Neural cell (in vitro differentiated cells): ENCODE data around the gene SLC7A14.

ENCODE experiments used
- EP300 ChIP-seq: fragments of 450-650 bp; conservative IDR thresholded peaks from 2 replicates; pipeline ENCODE4 v1.6.1; 2014; ENCODE audit warnings: antibody characterized with exemption, mild to moderate bottlenecking, moderate library complexity; ENCODE audit not compliant: poor library complexity, severe bottlenecking
- EZH2 ChIP-seq: fragments of 200-600, 300-800 bp; shearing (Covaris generic), sonication (generic); IDR thresholded peaks from 2 replicates; pipeline ENCODE4 v1.6.1; 2014; ENCODE audit warnings: antibody characterized with exemption, low read length, borderline replicate concordance, mild to moderate bottlenecking; ENCODE audit not compliant: insufficient read depth, poor library complexity, severe bottlenecking
- MXI1 ChIP-seq: fragments of 450-650 bp; conservative IDR thresholded peaks from 2 replicates; pipeline ENCODE4 v1.6.1; 2014; ENCODE audit warnings: antibody characterized with exemption, mild to moderate bottlenecking; ENCODE audit not compliant: poor library complexity, severe bottlenecking
- POLR2AphosphoS5 ChIP-seq: IDR thresholded peaks from 2 replicates; pipeline ENCODE4 v1.6.1; 2012
- RAD21 ChIP-seq: fragments of 450-650 bp; conservative IDR thresholded peaks from 2 replicates; pipeline ENCODE4 v1.6.1; 2014; ENCODE audit warnings: antibody characterized with exemption, mild to moderate bottlenecking, moderate library complexity
- SMC3 ChIP-seq: fragments of 450-650 bp; conservative IDR thresholded peaks from 2 replicates; pipeline ENCODE4 v1.6.1; 2014; ENCODE audit warnings: antibody characterized with exemption, mild to moderate bottlenecking, moderate library complexity; ENCODE audit not compliant: poor library complexity
- TAF1 ChIP-seq: IDR thresholded peaks from 2 replicates; pipeline ENCODE4 v1.6.1; 2012; ENCODE audit warnings: low read depth
- TF ChIP-seq, protein P1 (sequence below): fragments of 450-650 bp; IDR thresholded peaks from 2 replicates; pipeline ENCODE4 v1.5.1; 2014; ENCODE audit warnings: antibody characterized with exemption, mild to moderate bottlenecking, moderate library complexity; ENCODE audit not compliant: poor library complexity, severe bottlenecking

- TF ChIP-seq, protein P1, sequence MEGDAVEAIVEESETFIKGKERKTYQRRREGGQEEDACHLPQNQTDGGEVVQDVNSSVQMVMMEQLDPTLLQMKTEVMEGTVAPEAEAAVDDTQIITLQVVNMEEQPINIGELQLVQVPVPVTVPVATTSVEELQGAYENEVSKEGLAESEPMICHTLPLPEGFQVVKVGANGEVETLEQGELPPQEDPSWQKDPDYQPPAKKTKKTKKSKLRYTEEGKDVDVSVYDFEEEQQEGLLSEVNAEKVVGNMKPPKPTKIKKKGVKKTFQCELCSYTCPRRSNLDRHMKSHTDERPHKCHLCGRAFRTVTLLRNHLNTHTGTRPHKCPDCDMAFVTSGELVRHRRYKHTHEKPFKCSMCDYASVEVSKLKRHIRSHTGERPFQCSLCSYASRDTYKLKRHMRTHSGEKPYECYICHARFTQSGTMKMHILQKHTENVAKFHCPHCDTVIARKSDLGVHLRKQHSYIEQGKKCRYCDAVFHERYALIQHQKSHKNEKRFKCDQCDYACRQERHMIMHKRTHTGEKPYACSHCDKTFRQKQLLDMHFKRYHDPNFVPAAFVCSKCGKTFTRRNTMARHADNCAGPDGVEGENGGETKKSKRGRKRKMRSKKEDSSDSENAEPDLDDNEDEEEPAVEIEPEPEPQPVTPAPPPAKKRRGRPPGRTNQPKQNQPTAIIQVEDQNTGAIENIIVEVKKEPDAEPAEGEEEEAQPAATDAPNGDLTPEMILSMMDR: no peak
- no peak for TF ChIP-seq EZH2
- TF ChIP-seq SMC3: no peak
- no peak for TF ChIP-seq EP300
- no peak for TF ChIP-seq TAF1
- no peak for TF ChIP-seq RAD21
- no peak for TF ChIP-seq MXI1
- TF ChIP-seq POLR2AphosphoS5: no peak
Observed at GRCh38 chr3:170572665-170573253, 13.1 kb downstream of the SLC7A14 start.
